Panc1 (cell line): ENCODE measurements around the gene GRIK4. TPM values are rescaled to one million over a fixed set of nuclear protein-coding genes. Genes with fewer than 3 reads are reported as not detected.

Experiments
- ATAC-seq: fragments of 200-7000 bp; cut with Tn5 transposase; 2 replicates; pipeline ENCODE4 v1.9.1; 2020; ENCODE audit warnings: mild to moderate bottlenecking, moderate library complexity
- BruUV-seq: library from RNA; stranded (reverse); fragments of 400-500 nt; replicated peaks from 2 replicates; lab custom pipeline; 2021; lab: Mats Ljungman, UMichigan
- CTCF ChIA-PET: fragments of 300-600 bp; sonication (Branson Sonifier 250); formaldehyde crosslinking; loops from one replicate; lab custom pipeline; 2022; ENCODE audit warnings: antibody characterized with exemption; lab: Charles Lee
- POLR2A ChIA-PET: fragments of 300-600 bp; sonication (Branson Sonifier 250); formaldehyde crosslinking; loops from one replicate; lab custom pipeline; 2022; ENCODE audit warnings: antibody characterized with exemption; lab: Charles Lee
- DNase-seq: peaks from one replicate; pipeline ENCODE4 v3.0.0-alpha.2; 2010; ENCODE audit warnings: low read depth, low spot score
- H3K27ac ChIP-seq: 2 replicates; pipeline ENCODE4 v1.5.1; 2011; ENCODE audit warnings: mild to moderate bottlenecking, low read length, inconsistent platforms
- H3K27me3 ChIP-seq: fragments of 200-500 bp; sonication (Bioruptor generic); 2 replicates; pipeline ENCODE4 v1.6.0; 2014; ENCODE audit warnings: low read length, inconsistent platforms; ENCODE audit not compliant: control insufficient read depth, insufficient read depth
- H3K36me3 ChIP-seq: fragments of 200-500 bp; sonication (Bioruptor generic); 2 replicates; pipeline ENCODE4 v1.5.1; 2014; ENCODE audit warnings: inconsistent platforms, mild to moderate bottlenecking, low read length, moderate library complexity; ENCODE audit not compliant: control insufficient read depth, insufficient read depth
- H3K4me1 ChIP-seq: 2 replicates; pipeline ENCODE4 v1.5.1; 2011; ENCODE audit warnings: inconsistent platforms, mild to moderate bottlenecking, low read length, moderate library complexity; ENCODE audit not compliant: control insufficient read depth, insufficient read depth
- H3K4me3 ChIP-seq, 2 experiments: 2 replicates each; pipeline ENCODE4 v1.5.1; 2011 to 2012; ENCODE audit warnings: low read depth in 2 of 2, low read length in 2 of 2, mild to moderate bottlenecking in 2 of 2, inconsistent platforms in 1 of 2, moderate library complexity in 1 of 2
- H3K9me3 ChIP-seq: fragments of 200-500 bp; sonication (Bioruptor generic); 2 replicates; pipeline ENCODE4 v1.5.1; 2014; ENCODE audit warnings: low read depth, mild to moderate bottlenecking, inconsistent platforms, low read length, moderate library complexity; ENCODE audit not compliant: control insufficient read depth, insufficient read depth
- CTCF ChIP-seq: fragments of 450-650 bp; IDR thresholded peaks from 2 replicates; pipeline ENCODE4 v1.5.1; 2017; ENCODE audit warnings: mild to moderate bottlenecking
- POLR2AphosphoS5 ChIP-seq: IDR thresholded peaks from 2 replicates; pipeline ENCODE4 v1.6.1; 2012; ENCODE audit warnings: mild to moderate bottlenecking, low read depth, low read length, moderate library complexity
- REST ChIP-seq, 2 experiments: IDR thresholded peaks; 2 replicates each; pipeline ENCODE4 v1.6.1; 2011 to 2012; ENCODE audit warnings: low read depth in 2 of 2, control low read depth in 1 of 2, low read length in 1 of 2, mild to moderate bottlenecking in 1 of 2, moderate library complexity in 1 of 2; ENCODE audit not compliant: insufficient read depth in 1 of 2
- SIN3A ChIP-seq: IDR thresholded peaks from 2 replicates; pipeline ENCODE4 v1.6.1; 2012; ENCODE audit warnings: low read depth, mild to moderate bottlenecking, low read length, moderate library complexity, borderline replicate concordance; ENCODE audit not compliant: insufficient read depth
- TCF7L2 ChIP-seq: IDR thresholded peaks from 2 replicates; pipeline ENCODE4 v1.6.1; 2011; ENCODE audit warnings: mild to moderate bottlenecking, low read depth, low read length, inconsistent platforms
- in situ Hi-C: cut with HindIII; loops from 2 replicates; pipeline ENCODE4 v1.10.0; 2016; ENCODE audit warnings: low sequenced_read_pairs, low pct_unique_long_range_greater_than_20kb
- intact Hi-C: fragments of 100-400 bp; cut with micrococcal nuclease; formaldehyde crosslinking; loops from one replicate; pipeline ENCODE4 v1.10.0; 2022; ENCODE audit not compliant: unreplicated experiment
- total RNA-seq: library from RNA; stranded (reverse); gene quantifications from one replicate; pipeline ENCODE4 v1.2.1, GENCODE V29; 2021; ENCODE audit not compliant: unreplicated experiment

The GRIK4 gene
- total RNA-seq, 1 experiment from 2014 or later: 0.62 TPM

GRCh38 chr11:120667281-120667680 lies 155.7 kb downstream of the GRIK4 start:
- H3K27ac ChIP-seq: no peak overlapping the region
- H3K9me3 ChIP-seq: no peaks in the 10 kb centered on the region
- no peak for DNase-seq
- in situ Hi-C loops: no loop called here
- peaks cover 33% of the 10 kb centered on the region for H3K27me3 ChIP-seq
- no peaks in the 10 kb centered on the region for H3K36me3 ChIP-seq
- H3K4me1 ChIP-seq: no peaks in the 10 kb centered on the region
- intact Hi-C loops: no loop called here
- ChIA-PET POLR2A (no interaction called here), CTCF (no interaction called here)
- no peak for TF ChIP-seq REST (IDR thresholded peaks at IDR 0.05; ENCODE audit: insufficient read depth in 1 of 2, low read depth in 2 of 2, low read length in 1 of 2)
- no peak for TF ChIP-seq TCF7L2
- no peak for TF ChIP-seq CTCF
- TF ChIP-seq POLR2AphosphoS5: no peak
- no peak for TF ChIP-seq SIN3A
- H3K4me3 ChIP-seq: no peak overlapping the region
- no TSS peak for BruUV-seq
- no peak for ATAC-seq

- in situ Hi-C loops: no loop called here
- H3K36me3 ChIP-seq: no peaks in the 10 kb centered on the region
- H3K27me3 ChIP-seq: peaks cover 32% of the 10 kb centered on the region
- BruUV-seq: no TSS peak
- no peak for TF ChIP-seq TCF7L2
- no peak for TF ChIP-seq POLR2AphosphoS5
- no peak for TF ChIP-seq SIN3A
- no peak for TF ChIP-seq CTCF
- TF ChIP-seq REST (IDR thresholded peaks at IDR 0.05; ENCODE audit: insufficient read depth in 1 of 2, low read depth in 2 of 2, low read length in 1 of 2): no peak
- H3K4me3 ChIP-seq: no peak overlapping the region
- ATAC-seq (no peak), DNase-seq (no peak)
- no peak overlapping the region for H3K27ac ChIP-seq
- POLR2A ChIA-PET: no interaction called here
- intact Hi-C loops: no loop called here
- no peaks in the 10 kb centered on the region for H3K4me1 ChIP-seq
- H3K9me3 ChIP-seq: no peaks in the 10 kb centered on the region
- CTCF ChIA-PET: no interaction called here
Observed at GRCh38 chr11:120667934-120668333, 156.4 kb downstream of the GRIK4 start.
